ENCODE data around the gene KIAA0930.
A peak's percentile ranks its signal among the peaks of the same experiment; 100 is the strongest.

KIAA0930 gene

GRCh38 chr22:45159652-45160462, 80.8 kb downstream of the KIAA0930 start:
- H3K4me3 ChIP-seq (ENCODE audit: low read length): no peak overlapping the region
- TF ChIP-seq, protein P1, sequence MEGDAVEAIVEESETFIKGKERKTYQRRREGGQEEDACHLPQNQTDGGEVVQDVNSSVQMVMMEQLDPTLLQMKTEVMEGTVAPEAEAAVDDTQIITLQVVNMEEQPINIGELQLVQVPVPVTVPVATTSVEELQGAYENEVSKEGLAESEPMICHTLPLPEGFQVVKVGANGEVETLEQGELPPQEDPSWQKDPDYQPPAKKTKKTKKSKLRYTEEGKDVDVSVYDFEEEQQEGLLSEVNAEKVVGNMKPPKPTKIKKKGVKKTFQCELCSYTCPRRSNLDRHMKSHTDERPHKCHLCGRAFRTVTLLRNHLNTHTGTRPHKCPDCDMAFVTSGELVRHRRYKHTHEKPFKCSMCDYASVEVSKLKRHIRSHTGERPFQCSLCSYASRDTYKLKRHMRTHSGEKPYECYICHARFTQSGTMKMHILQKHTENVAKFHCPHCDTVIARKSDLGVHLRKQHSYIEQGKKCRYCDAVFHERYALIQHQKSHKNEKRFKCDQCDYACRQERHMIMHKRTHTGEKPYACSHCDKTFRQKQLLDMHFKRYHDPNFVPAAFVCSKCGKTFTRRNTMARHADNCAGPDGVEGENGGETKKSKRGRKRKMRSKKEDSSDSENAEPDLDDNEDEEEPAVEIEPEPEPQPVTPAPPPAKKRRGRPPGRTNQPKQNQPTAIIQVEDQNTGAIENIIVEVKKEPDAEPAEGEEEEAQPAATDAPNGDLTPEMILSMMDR (conservative IDR thresholded peaks at IDR 0.05; ENCODE audit: low read depth, low read length): peak; percentile 29
- peak; percentile 58 for DNase-seq (ENCODE audit: low read depth)

DNA sequence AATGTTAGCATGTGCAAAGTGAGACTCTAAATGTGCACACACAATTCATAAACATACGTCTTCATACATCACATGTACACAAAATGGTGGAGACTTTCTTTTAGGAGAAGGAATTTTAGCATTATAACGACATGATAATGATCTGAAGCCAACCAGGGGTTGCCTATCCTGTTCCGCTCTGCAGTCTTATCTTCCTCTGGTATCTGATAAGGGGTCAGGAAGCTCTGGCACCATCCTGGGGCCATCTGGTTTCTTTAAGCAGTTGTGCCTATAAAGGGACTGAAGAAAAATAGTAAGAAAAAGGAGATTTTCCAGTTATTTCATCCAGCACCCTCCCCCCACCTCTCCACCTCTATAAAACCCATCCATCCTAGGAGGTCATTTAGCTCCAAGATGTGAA, 82.8 kb downstream of the KIAA0930 start:
- TF ChIP-seq, protein P1 (conservative IDR thresholded peaks at IDR 0.05; ENCODE audit: low read depth, low read length): no peak

GRCh38 chr22:45155050-45155840, 85.4 kb downstream of the KIAA0930 start:
- TF ChIP-seq, protein P1 (conservative IDR thresholded peaks at IDR 0.05; ENCODE audit: low read depth, low read length): no peak
- no peak for DNase-seq (ENCODE audit: low read depth)
- H3K4me3 ChIP-seq (ENCODE audit: low read length): no peak overlapping the region

More for the DNA sequence above, 82.8 kb downstream of the KIAA0930 start:
- no peak overlapping the region for H3K4me3 ChIP-seq (ENCODE audit: low read length)
- no peak for DNase-seq (ENCODE audit: low read depth)

- no peak overlapping the region for H3K4me3 ChIP-seq (ENCODE audit: low read length)
- no peak for DNase-seq (ENCODE audit: low read depth)
- TF ChIP-seq, protein P1 (conservative IDR thresholded peaks at IDR 0.05; ENCODE audit: low read depth, low read length): no peak
Observed at GRCh38 chr22:45154383-45154782, 86.3 kb downstream of the KIAA0930 start.

DNA sequence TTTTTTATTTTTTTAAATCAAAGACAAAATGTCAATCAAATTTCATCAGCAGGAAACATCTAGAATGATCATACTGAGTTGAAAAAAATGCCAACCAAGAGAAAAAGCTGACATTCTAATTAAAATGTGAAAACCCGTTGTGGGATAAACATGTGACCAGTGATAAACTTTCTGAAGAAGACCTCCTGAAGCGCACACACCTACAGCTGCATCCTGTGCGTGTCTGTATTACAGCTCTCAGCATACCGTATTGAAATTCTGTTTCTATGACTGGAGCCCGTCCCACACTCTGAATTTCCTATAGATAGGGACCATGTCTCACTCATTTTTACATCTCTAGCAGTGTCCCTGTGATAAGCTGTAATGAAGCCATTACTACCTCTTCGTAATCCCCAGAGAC, 89.2 kb downstream of the KIAA0930 start:
- TF ChIP-seq, protein P1 (conservative IDR thresholded peaks at IDR 0.05; ENCODE audit: low read depth, low read length): no peak
- no peak overlapping the region for H3K4me3 ChIP-seq (ENCODE audit: low read length)
- DNase-seq (ENCODE audit: low read depth): no peak

GRCh38 chr22:45150139-45150538, 90.6 kb downstream of the KIAA0930 start:
- DNase-seq (ENCODE audit: low read depth): no peak
- TF ChIP-seq, protein P1 (conservative IDR thresholded peaks at IDR 0.05; ENCODE audit: low read depth, low read length): no peak

More at GRCh38 chr22:45150139-45150538, 90.6 kb downstream of the KIAA0930 start:
- no peak overlapping the region for H3K4me3 ChIP-seq (ENCODE audit: low read length)
